ENCODE measurements around the gene NUCKS1.
A peak's percentile ranks its signal among the peaks of the same experiment; 100 is the strongest.

Gene NUCKS1, protein sequence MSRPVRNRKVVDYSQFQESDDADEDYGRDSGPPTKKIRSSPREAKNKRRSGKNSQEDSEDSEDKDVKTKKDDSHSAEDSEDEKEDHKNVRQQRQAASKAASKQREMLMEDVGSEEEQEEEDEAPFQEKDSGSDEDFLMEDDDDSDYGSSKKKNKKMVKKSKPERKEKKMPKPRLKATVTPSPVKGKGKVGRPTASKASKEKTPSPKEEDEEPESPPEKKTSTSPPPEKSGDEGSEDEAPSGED

GRCh38 chr1:205750138-205751035, at the start of gene NUCKS1:
Gene NUCKS1 (minus strand): TSS chr1:205750182. CDS start chr1:205749973, 209 bp downstream.
- DNase-seq (ENCODE audit: low read depth): peak; percentile 97

GRCh38 chr1:205798577-205798976, 48.6 kb upstream of the NUCKS1 start:
- DNase-seq (ENCODE audit: low read depth): no peak

GRCh38 chr1:205797168-205797567, 47.2 kb upstream of the NUCKS1 start:
- DNase-seq (ENCODE audit: low read depth): no peak

DNA sequence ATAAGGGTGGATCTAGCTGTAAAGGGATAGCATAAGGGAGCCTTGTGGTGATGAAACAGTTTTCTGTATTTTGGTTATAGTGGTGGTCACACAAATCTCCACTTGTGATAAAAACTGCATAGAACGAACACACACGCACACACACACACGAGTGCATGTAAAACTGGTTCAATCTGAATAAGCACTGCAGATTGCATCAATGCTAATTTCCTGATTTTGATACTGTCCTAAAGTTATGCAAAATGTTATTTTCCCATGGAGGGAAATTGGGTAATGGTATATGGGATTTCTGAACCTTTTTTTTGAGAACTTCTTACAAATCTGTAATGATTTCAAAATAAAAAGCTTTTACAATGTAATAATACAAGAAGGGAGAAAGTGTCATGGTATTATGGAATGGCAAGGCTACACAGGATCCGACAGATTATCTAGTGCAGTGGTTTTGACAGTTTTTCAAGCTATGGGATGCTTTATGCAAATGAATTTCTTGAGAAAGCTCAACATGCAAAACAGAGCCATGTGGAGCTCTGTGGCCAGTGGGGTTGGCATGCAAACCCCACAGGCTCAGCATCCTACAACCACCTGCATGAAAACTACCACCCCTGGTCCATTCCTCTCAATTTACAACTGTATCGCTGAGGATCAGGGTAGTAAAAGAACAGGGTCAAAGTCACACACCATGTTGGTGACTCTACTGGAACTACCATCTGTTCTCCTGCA, 44.2 kb upstream of the NUCKS1 start:
- DNase-seq (ENCODE audit: low read depth): no peak

GRCh38 chr1:205792961-205793673, 43.1 kb upstream of the NUCKS1 start:
- DNase-seq (ENCODE audit: low read depth): no peak

DNA sequence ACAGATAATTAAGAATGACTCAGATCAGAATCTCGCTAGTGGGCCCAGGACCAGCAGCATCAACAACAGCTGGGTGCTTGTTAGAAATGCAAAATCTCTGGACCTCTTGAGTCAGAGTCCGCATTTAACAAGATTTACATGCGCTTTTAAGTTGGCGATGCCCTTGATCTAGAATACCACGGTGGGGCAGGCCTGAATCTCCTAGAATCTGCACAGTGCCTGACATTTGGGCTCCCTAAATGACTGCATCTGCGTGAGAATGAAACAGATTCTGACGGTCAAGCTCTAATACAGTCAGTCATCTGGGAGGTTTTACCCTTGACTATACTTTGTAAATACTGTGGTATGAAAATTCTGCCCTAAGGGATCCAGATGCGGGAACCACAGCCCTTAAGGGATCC, 42.5 kb upstream of the NUCKS1 start:
- no peak for DNase-seq (ENCODE audit: low read depth)

DNA sequence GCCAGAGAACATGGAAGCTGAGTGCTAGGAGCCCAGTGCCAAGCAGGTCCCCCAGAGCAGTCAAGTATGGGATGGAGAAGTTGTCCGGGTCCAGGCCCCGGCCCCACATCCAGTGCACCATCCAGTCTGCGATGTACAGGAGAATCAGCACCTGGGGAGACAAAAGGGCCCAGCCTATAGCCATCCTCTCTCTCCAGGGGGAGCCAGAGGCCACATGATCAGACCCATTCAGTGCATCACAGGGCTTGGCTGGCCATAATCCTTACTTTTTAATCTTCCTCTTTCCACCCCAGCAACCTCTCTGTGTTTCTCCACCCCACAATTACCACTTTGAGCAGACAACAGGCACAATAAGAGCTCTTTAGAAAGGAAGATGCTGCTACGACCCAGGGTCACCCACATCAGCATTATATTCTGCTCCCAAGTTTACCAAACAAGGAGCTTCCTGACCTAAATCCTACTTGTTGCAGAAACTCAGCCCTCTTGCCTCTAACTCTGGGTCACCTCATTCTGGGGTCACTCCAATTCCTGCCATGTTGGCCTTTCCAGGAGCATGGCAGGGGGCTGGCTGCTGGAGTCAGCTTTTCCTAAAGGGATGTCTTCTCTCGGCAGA, 41.7 kb upstream of the NUCKS1 start:
- DNase-seq (ENCODE audit: low read depth): no peak

DNA sequence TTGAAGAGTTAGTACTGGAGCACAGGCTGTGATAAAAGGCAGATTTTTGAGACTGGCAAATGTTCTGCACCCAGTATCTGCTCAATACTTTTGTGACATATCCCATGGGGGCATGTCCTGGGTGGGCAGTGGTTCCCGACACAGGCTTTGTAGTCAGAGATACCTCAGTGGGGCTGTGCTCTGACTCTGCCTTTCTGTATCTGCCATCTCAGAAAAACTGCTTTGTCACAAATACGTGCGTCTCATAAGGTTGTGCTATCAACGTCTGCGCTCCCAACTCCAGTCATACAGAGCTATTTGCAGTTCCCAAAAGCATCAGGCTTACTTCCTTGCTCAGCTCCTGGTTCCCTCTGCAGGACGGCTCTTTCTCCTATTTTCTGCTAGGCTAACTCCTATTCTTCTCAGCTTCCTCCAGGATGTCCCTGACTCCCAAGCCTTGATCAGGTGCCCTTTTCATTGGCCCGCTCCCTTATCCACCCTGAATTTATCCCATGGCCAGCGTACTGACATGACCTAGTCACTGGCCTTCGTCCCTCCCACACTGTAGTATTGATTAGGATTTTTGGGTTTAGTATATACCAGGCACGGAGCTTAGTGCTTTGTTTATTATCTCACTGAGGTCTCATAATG, 37.4 kb upstream of the NUCKS1 start:
- DNase-seq (ENCODE audit: low read depth): no peak

- DNase-seq (ENCODE audit: low read depth): no peak
These were observed 36.6 kb upstream of the NUCKS1 start for GRCh38 chr1:205786601-205787000.

- DNase-seq (ENCODE audit: low read depth): no peak
These were observed 35.5 kb upstream of the NUCKS1 start for GRCh38 chr1:205785446-205785845.

DNA sequence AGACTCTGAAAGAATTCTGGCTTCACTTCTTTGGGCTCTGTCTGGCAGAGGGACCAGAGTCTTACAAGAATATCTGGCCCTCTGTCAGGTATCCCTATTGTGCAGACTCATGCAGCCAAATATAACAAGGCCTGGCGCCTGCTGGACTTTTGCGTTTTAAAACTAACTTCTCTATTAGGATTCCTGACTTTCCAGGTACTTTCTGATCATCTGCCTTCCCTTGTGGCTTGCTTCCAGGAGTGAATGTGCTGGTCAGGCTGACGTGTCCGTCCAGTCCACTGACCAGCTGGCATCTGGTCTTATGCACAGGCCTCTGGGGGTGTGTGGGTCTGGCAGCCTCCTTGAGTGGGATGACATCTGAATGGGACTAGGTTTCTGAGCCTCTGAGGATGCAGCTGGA, 33.9 kb upstream of the NUCKS1 start:
- DNase-seq (ENCODE audit: low read depth): no peak

- no peak for DNase-seq (ENCODE audit: low read depth)
These were observed 33.4 kb upstream of the NUCKS1 start for GRCh38 chr1:205783433-205783795.

- DNase-seq (ENCODE audit: low read depth): no peak
These were observed 32.8 kb upstream of the NUCKS1 start for GRCh38 chr1:205782627-205783432.

DNA sequence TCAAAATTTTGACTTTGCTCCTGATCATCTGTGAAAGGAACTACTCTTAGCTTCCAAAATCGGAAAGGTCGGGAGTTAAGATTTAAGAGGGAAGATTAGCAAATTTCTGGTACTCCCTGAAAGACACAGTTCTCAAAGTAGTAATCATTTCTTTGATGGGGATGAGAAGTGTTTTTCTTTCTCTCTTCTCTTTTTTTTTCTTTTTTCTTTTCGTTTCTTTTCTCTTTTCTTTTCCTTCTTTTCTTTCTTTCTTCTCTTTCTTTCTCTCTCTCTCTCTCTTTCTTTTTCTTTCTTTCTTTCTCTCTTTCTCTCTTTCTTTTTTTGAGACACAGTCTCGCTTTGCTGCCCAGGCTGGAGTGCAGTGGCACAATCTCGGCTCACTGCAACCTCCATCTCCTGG, 30.4 kb upstream of the NUCKS1 start:
- DNase-seq (ENCODE audit: low read depth): no peak

DNA sequence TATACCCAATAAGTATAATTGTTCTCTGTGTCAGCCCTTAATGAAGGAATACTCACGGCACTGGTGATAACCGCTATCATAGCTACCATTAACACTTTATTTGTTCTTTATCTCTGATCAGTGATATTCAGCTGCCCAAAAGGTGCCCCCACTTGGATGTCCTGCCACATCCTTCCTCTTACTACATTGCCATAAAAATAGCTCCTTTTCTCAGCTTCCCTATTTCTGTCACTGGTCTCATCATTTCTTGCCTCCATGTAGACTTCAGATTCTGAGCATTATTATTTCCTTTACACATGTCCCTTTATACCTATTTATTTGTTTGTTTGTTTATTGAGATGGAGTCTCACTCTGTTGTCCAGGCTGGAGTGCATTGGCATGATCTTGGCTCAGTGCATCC, 28.0 kb upstream of the NUCKS1 start:
- DNase-seq (ENCODE audit: low read depth): peak; percentile 45

DNA sequence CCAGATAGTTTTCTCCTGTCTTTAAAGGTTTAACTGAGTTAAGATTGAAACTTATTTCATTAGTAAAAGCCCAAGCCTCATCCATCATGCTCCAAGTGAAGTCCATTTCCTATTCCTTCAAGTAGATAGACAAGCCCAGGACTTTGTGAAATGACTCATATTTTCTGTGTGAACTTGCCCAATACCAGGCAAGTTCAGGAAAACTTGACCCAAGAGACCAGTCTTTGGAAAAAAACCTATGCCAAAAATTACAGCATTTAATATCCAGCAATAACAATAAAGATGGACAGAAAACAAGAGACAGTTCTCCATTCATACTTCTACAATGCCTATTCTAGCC, 25.7 kb upstream of the NUCKS1 start:
- DNase-seq (ENCODE audit: low read depth): no peak

DNA sequence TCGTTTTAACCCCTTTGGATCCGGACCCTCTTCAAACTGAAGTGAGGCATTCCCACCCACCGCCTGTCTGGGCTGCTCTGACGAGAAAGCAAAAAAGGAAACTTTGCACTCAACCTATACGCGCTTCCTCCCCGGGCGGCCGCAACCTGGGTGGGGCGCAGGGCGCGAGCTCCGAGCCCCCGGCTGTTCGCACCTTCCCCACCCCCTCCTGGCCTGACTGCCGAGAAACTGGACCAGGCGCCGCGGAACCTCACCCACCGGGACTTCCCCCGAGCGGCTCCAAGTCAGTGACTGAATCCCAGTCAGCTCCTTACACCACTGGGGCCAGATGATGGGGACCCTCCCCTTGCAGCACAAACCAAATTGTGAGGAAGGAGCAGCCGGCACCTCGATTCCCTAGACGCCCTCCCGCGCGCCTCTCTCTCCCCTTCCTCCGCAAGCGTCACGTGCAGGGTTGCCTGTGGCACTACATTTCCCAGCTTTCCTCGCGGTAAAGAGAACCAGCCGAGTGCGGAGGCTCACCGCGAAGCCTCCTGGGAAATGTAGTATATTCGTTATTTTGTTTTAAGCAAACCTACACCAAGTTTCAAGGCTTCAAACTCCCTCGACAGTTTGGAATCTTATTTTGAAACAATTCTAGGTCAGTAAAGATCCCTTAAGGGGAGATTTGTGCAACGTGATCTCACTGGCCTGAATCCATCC, 25.2 kb upstream of the NUCKS1 start, which contains the start of gene RAB29:
TSS of gene RAB29 (minus strand) at position 468 of the 702 bp plus-strand sequence. CDS start 526 bp downstream, outside the sequence.
- peak; percentile 45 for DNase-seq (ENCODE audit: low read depth)

- DNase-seq (ENCODE audit: low read depth): no peak
These were observed 24.4 kb upstream of the NUCKS1 start for GRCh38 chr1:205774198-205775014.

DNA sequence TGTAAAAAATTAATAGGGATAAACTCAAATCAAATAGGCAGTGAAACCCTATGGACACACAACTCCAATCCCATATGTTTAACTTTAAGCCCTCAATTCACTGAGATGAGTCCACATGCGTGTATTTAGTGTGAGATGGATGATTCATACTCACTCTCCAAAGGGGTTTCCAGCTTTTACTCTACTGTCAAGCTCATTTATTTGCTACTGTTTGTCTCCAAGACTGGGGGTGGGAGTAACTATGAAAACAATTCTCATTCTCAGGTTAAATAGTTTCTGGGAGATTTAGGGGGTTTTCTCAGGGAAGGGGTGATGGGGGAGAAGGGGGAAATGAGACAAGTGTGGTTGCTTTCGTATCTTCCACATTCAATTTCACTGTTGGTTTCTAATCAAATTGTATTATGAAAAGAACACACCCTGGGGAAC, 22.6 kb upstream of the NUCKS1 start:
- DNase-seq (ENCODE audit: low read depth): no peak
